Measurements from ENCODE around the gene PHLDA2. TPM values are rescaled to one million over a fixed set of nuclear protein-coding genes. Genes with fewer than 3 reads are reported as not detected.

The PHLDA2 gene
- total RNA-seq, 1 donor from 2014 or later: 7.2 TPM

DNA sequence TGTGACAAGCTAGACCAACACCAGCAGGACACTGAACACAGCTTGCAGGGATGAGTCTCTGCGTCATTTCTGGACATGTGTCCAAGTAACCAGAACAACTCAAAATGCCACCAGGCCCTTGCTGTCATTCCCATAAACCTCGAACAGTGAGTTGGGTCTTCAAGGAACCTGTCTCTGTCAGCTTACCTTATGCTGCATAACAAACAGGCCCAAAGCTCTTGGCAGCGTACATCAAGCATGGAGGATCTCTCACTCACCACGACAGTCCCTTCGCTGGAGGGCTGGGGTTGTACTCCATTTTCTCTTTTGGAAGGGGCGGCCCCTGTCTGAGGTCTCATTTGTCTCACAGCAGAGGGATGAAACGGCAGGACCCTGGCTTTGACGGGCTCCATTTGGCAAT is 50.4 kb downstream of the PHLDA2 start:
- H3K9me3 ChIP-seq: no peaks in the 10 kb centered on the region
- intact Hi-C loops (cut with DNase I): no loop called here

More for the DNA sequence above, 50.4 kb downstream of the PHLDA2 start:
- Histone ChIP-seq H3K27ac (no peak overlapping the region), H3K36me3 (no peaks in the 10 kb centered on the region), H3K27me3 (ENCODE audit: low read depth) (no peaks in the 10 kb centered on the region), H3K4me3 (no peak overlapping the region), H3K4me1 (peaks cover 11% of the 10 kb centered on the region)
- DNase-seq: no peak
- TF ChIP-seq CTCF (IDR thresholded peaks at IDR 0.05): no peak
- ATAC-seq: no peak

Other genes with a start within 250 kb of the PHLDA2 start
- gene KCNQ1OT1, start 229.4 kb downstream of the PHLDA2 start, total RNA-seq: 1.6 TPM
- 39.5 TPM for gene CDKN1C, start 43.6 kb downstream of the PHLDA2 start, total RNA-seq
- gene NAP1L4, start 62.9 kb upstream of the PHLDA2 start, total RNA-seq: 96.8 TPM
- gene CARS1, start 128.0 kb upstream of the PHLDA2 start, total RNA-seq: 40.2 TPM
- 46.2 TPM for gene OSBPL5, start 235.9 kb upstream of the PHLDA2 start, total RNA-seq

All from lower lobe of right lung (tissue), 2 donors.